Astrocyte of the spinal cord (primary cell): ENCODE results near the gene PAQR5.
"Not testable (repeated sequence)": the region's sequence is repeated elsewhere in the genome, so short reads cannot be mapped to it uniquely, and the experiment has no call there.

ENCODE experiments used
- DNase-seq: peaks from one replicate; pipeline ENCODE4 v3.0.0; 2011; ENCODE audit warnings: low read depth, low spot score
- H3K4me3 ChIP-seq: 2 replicates; pipeline ENCODE4 v1.5.1; 2011; ENCODE audit warnings: low read depth, mild to moderate bottlenecking, low read length, moderate library complexity
- CTCF ChIP-seq: IDR thresholded peaks from 2 replicates; pipeline ENCODE4 v1.5.1; 2012; ENCODE audit warnings: low read depth, mild to moderate bottlenecking, low read length, inconsistent platforms
- in situ Hi-C: cut with HindIII; loops from 2 replicates; pipeline ENCODE4 v1.10.0; 2017; ENCODE audit warnings: low sequenced_read_pairs

Gene PAQR5

DNA sequence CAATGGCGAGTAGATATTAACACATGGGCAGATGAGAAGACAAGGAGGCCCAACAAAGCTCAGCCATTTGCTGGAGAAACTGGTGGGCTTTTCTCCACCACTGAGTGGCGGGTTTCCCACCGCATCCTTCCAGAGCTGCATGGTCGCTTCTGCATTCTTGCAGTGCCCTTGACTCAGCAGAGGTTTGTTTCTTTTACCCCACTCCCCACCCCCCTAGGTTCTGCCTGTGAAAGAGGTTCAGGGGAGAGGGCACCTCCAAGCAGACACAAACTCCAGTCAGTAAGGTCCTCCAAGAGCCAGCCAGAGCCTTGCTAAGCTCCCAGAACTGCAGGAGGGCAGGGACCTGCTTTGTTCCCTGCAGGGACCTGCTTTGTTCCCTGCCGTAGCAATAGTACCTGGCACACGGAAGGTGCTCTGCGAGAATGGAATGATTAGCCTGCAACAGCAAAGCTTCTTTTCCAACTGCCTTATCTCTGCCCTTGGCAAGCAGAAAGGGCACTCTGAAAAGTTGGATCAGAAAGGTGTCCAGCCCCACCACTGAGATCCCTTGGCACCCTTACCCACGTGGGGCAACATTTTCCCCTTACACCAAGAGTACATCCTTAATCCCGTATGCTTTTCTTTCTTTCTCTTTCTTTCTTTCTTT, 1.4 kb downstream of the PAQR5 start:
- no peak overlapping the region for H3K4me3 ChIP-seq
- in situ Hi-C loops, result no loop called here

GRCh38 chr15:69301101-69301500, 2.4 kb downstream of the PAQR5 start:
- in situ Hi-C loops, DNase-seq, H3K4me3 ChIP-seq: not testable (repeated sequence)

More for the DNA sequence above, 1.4 kb downstream of the PAQR5 start:
- DNase-seq, result no peak
- no peak for TF ChIP-seq CTCF

DNA sequence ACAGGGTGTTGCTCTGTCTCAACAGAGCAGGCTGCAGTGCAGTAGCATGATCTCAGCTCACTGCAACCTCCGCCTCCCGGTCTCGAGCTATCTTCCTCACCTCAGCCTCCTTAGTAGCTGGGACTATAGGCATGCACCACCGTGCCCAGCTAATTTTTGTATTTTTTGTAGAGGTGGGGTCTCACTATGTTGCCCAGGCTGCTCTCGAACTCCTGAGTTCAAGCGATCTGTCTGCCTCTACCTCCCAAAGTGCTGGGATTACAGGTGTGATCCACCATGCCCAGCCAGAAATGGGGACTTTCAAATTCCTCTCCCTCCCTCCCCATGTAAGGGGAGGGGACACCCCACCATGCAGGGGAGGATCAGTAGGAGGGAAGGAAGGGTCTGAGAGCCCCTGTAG, 3.4 kb downstream of the PAQR5 start:
- H3K4me3 ChIP-seq, DNase-seq, in situ Hi-C loops: not testable (repeated sequence)

DNA sequence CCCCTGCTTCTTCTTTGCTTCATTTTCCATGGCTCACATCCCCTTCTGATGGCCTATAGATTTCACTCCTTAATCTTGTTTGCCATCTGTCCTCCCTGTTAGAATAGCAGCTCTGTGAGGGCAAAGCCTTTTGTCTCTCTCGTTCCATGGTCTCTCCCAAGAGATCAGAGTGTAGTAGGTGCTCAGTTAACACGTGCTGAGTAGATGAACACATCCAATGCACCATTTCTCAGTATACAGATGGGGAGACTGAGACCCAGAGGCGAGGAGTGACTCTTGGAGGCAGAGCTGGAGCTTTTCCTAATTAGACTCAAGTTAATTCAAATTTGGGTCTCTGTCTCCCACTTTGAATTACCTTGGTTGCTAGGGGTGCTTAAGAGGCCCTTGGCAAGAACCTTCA, 4.2 kb downstream of the PAQR5 start:
- in situ Hi-C loops, result no loop called here
- TF ChIP-seq CTCF, result no peak
- no peak for DNase-seq
- no peak overlapping the region for H3K4me3 ChIP-seq

- no peak for TF ChIP-seq CTCF
- in situ Hi-C loops, result no loop called here
Observed at GRCh38 chr15:69303337-69304181, 4.8 kb downstream of the PAQR5 start.

DNA sequence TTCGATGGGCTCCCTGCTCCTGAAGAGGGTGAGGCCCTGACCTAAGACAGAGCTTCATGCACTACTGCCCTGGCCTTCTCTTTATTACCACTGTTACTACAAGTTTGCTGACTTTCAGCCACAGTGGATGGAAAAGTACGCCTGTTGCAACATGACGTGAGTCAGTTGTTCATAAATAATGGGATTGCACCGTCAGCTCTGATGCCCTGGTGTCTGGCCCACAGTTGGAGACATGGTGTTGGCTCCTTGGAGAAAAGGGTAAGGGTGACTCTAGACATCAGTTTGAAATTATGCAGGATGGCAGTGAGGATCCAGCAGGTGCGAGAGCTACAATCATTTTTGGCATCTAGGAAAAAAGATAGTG, 5.5 kb downstream of the PAQR5 start:
- H3K4me3 ChIP-seq, result no peak overlapping the region
- in situ Hi-C loops, result no loop called here
- TF ChIP-seq CTCF, result no peak
- DNase-seq, result peak; percentile 68

More at GRCh38 chr15:69303337-69304181, 4.8 kb downstream of the PAQR5 start:
- no peak for DNase-seq
- no peak overlapping the region for H3K4me3 ChIP-seq

GRCh38 chr15:69305204-69305931, 6.7 kb downstream of the PAQR5 start:
- DNase-seq, result peak; percentile 85
- no peak overlapping the region for H3K4me3 ChIP-seq
- in situ Hi-C loops, result no loop called here
- TF ChIP-seq CTCF, result no peak
